NCI-H2196 treated with DMSO at 0.1 percent for 48 hours (cell line): ENCODE data around the gene DCHS1.
A peak's percentile ranks its signal among the peaks of the same experiment; 100 is the strongest.
"Not testable (repeated sequence)": the region's sequence is repeated elsewhere in the genome, so short reads cannot be mapped to it uniquely, and the experiment has no call there.

ENCODE experiments used
- DNase-seq: peaks from one replicate; lab custom pipeline; 2025; ENCODE audit not compliant: unreplicated experiment; lab: John Stamatoyannopoulos, UW

Gene DCHS1

GRCh38 chr11:6655790-6656583, at the start of gene DCHS1:
TSS of gene DCHS1 (minus strand) at chr11:6655809. CDS start at chr11:6641613, 14,196 bp downstream.
- no peak for DNase-seq

DNA sequence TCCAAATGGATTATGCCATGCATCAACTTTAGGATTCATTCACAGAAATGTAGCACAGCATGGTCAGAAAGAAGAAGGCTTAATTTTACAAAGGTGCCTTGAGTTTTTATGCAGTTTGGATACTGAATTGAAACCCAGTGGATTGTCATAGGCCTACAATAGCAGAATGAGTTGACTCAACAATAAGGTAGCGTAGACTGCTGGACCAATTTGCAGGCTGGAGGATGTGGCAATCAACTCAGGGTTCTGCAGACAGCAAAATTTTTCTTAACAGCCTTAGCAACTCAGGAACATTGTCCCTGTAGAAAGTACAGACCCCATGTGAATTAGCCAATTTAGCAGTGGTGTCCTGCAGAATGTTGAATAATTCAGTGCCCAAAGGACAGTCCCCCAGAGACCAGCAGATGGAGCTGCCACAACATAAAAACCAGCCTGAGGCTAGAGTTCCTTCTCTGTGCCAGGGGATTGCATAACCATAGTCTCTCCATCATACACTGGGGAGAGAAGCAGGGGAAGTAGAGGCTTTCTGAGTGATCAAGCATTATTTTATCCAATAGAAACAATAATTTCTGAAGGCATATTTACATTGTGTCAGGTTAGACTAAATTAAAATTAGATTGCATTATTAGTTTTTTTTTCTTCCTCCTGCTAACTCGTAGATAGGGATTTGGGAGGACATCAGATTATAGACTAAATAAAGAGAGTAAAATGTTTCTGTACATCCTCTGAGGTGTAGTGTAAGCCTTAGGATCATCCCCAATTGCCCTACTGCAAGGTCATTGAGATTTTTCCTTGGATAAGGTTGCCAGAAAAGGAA, 47.8 kb upstream of the DCHS1 start:
- peak; percentile 30 for DNase-seq

DNA sequence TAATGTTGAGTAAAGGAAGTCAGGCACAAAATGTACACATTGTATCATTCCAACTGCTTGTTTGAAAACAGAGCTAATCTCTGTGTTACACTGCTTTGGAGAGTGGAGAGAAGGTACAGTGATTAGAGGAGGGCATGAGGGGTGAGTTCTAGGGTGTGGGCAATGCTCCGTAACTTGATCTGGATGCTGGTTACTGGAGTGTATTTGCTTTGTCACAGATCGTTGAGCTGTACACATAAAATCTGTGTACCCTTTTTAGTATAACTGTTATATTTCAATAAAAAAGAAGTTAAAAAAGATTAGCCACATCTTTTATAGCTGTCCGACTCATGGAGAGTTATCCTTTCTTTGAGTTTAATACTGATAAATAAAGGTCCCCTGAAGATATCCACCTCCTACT, 46.3 kb upstream of the DCHS1 start:
- not testable (repeated sequence) for DNase-seq

GRCh38 chr11:6695377-6695776, 39.8 kb upstream of the DCHS1 start:
- DNase-seq: no peak

GRCh38 chr11:6694229-6694535, 38.6 kb upstream of the DCHS1 start:
- DNase-seq: no peak

DNA sequence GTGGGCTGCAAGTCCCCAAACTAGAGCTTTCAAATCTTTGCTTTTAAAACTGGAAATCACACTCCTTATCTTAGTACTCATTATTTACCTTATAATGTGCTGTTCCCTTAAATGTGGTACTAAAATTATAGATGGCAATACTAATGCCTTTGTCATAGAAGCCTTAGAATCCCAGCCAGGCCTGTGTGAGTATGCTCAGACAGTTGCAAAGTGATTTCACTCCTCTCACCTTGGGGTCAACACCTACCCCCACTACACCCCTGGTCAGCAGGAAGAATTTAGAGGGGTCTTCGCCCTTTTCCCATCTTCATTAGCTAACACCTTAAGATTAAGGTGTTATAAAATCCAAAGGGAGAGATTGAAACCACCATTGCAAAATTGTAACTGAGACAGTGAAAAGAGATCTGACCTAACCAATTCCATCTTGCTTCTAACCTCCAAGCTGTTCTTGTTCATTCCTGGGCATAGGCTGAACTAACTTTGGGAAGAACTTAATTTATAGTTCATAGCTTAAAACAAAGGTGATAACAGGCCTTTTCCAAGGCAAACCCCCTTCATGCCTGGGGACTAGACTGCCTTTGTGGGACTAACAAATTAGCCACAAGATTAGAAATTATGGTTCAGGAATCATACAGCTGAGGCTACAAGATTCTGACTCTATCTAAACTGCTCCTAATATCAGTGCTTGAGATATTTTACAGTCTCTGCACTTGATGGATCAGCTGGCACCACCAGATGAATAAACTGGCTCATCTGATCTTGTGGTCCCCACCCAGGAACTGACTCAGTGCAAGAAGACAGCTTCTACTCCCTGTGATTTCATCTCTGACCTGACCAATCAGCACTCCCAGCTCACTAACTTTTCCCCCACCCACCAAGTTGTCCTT, 38.0 kb upstream of the DCHS1 start:
- DNase-seq: no peak

GRCh38 chr11:6692128-6692527, 36.5 kb upstream of the DCHS1 start:
- DNase-seq: no peak

DNA sequence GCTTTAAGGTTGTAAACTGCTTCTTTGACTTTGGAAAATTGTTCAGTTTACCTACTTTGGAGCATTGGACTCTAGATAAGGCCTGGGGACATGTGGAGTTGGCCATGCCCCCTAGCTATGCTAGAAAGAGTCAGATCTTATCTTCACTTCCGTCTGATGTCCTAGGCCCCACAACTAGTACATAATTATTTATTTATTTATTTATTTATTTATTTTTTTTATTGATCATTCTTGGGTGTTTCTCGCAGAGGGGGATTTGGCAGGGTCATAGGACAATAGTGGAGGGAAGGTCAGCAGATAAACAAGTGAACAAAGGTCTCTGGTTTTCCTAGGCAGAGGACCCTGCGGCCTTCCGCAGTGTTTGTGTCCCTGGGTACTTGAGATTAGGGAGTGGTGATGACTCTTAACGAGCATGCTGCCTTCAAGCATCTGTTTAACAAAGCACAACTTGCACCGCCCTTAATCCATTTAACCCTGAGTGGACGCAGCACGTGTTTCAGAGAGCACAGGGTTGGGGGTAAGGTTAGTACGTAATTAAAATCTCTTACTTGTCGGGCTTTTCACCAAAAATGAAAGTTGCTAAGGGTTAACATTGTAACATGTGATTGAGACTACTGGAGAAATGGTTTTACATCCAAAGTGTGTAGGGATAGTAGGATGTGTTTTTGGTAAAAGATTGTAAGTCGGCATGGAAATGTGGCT, 35.0 kb upstream of the DCHS1 start:
- DNase-seq: not testable (repeated sequence)

DNA sequence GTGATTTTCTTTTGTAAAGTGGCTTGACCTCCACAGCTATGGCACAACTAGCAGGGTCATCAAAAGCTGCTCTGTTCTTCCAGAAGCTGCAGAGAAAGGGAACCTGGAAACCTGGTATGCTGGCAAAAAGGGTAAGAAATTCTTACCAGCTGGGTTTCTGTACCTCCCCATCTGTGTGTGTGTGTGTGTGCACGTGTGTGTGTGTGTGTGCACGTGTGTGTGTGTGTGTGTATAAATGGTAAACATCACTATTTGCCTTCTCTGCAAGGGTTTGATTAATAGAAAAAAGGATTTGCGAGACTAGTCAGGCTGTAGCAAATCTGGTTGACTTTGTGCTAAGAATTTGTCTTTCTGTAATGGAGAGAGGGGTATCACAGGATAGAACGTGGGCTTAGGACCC, 32.3 kb upstream of the DCHS1 start:
- DNase-seq: no peak

GRCh38 chr11:6686006-6686405, 30.4 kb upstream of the DCHS1 start:
- DNase-seq: no peak

- DNase-seq: not testable (repeated sequence)
Measured at GRCh38 chr11:6684068-6684467, 28.5 kb upstream of the DCHS1 start.

DNA sequence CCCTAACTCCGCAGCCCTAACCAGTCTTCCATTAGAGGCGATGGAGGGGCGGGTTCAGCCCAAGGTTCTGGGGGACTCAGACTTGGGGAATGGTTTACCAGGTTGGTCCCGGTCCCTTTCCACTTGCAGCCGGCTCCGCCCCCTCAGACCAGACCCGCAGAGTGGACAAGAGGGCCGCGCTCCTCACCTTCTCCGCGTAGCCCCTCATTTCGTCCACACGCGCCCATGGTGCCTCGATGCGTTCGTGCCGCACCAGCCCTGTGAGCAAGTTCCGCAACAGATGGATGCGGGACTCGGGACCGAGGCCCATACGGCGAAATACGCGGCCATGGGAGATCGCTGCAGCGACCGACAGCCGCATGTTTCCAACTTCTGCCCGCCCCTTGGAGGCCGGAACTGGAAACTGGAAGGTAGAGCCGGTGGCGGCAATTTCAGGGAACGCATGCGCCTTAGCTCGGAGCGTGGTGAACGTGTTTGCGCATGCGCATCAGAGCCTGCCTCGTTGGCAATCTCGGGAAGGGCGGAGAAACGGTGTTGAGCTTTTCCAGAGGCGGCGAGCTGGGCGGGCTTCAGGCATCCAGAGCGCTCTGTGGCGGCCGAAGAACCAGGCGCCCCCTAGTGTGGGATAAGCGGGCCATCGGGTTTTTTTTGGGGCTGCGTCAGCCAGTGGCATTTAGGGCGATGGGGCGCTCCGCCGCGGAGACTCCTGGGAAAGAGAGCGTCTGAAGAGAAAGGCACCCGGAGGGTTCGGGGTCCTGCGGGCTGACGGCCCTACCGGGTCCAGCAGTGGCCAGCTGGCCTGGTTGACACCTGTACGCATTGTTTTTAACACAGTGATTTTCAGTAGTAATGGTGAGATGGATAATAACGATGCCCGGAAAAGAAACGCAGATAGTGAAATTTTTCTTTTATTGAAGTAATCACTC, 27.6 kb upstream of the DCHS1 start, which contains the start of gene MRPL17:
MRPL17 (minus strand) TSS at position 405 of the 926 bp plus-strand sequence; CDS start at position 361, 44 bp downstream.
- peak; percentile 98 for DNase-seq

DNA sequence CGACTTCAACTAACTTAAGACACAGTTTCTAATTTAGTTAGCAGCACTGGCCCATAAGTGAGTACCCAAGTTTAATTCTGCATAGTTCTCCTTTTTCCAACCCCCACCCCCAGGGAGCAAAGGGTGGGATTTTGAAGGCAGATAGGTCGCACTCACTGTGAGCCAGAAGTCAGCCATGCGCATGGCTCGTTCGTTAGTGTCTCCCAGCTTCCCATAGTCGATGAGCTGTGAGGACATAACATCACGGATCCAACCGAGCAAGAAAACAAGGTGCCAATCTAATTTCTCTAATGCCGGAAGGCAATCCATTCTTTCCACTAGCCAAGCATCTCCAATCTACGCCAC, 27.0 kb upstream of the DCHS1 start:
- DNase-seq: no peak

DNA sequence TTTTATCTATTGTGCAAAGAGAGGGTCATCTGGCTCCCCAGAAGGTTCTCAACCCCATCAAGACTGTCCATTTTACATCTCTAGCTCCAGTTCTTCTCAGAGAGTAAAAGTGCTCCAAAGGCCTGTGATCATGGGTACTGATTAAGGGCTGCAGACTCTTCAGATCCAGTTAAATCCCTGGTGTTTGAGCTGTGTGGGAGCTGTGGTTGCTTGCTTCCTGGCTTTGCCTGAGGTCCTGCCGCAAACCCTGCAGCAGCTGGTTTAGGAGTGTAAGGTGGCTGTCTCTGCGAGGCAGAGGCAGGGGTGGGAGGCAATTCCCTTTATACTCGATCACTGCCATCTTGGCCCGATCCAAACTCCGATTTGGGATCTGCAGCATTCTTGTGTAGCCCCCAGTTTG, 26.3 kb upstream of the DCHS1 start:
- no peak for DNase-seq

DNA sequence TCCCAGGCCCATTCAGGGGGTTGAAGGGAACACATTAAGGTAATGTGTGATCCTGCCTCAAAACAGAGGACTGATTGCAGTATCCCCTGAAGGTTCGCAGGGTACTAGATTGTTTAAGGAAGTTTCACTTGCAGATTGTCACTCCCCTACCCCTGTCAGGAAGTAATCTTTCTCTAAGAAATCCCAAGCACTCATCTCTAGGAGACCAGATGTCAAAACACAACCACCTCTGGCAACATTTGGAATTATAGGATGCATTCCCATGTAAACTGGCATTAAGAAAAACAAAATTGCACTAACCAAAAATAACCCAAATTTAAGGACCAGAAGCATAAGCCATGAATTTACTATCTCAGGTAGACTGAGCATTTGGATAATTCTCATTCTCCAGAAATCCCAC, 25.9 kb upstream of the DCHS1 start:
- no peak for DNase-seq

GRCh38 chr11:6677018-6677417, 21.4 kb upstream of the DCHS1 start:
- DNase-seq: no peak

DNA sequence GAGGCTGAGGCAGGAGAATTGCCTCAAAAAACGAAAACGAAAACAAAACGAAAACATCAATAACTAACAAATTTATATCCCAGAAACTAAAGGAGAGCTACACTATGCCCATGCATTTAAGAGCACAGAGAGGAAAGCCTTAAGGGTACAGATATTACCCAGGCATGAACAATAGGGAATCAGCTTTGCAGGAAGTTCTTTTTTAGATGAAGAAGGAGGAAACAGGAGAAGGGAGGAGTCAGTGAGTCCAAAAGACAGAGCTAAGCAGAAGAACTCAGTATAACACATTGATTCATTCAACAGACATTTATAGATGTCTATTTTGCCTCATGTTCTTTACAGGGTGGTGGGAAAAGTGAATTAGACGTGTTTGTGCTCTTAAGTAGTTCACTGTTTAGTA, 19.3 kb upstream of the DCHS1 start:
- DNase-seq: no peak

DNA sequence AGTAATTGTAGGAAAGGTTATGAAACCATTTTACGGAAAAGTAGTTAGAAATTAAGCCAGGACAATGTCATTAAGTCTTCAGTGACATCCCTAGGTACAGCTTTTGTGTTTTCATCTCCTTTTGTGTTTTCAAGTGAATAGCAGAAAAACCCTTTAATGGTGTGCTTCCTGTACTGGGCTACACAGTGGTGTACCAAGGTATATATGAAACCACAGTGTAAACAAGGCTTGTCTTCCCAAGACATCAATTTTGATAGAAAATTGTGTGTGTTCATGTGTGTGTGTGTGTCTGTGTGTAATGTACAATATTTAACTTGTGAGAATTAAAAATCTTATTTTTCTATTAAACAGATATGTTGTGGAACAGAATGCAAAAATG, 18.6 kb upstream of the DCHS1 start:
- DNase-seq: no peak

GRCh38 chr11:6673523-6674218, 18.1 kb upstream of the DCHS1 start:
- DNase-seq: no peak
